SK-N-SH treated with all-trans-retinoic acid at 6 μM for 48 hours (cell line): Measurements from ENCODE around the gene ATL3.
A peak's percentile ranks its signal among the peaks of the same experiment; 100 is the strongest.

ENCODE experiments used
- ATAC-seq: fragments of 200-7000 bp; cut with Tn5 transposase; 3 replicates; pipeline ENCODE4 v1.9.1; 2020; ENCODE audit warnings: mild to moderate bottlenecking, moderate library complexity
- ARNTL ChIP-seq: fragments of 450-650 bp; formaldehyde crosslinking; IDR thresholded peaks from 2 replicates; pipeline ENCODE4 v1.5.0; 2020; ENCODE audit warnings: low read depth, mild to moderate bottlenecking, moderate library complexity, borderline replicate concordance
- BACH2 ChIP-seq: fragments of 250-450 bp; sonication (Bioruptor Pico); IDR thresholded peaks from 2 replicates; pipeline ENCODE4 v1.9.0; 2021; ENCODE audit warnings: mild to moderate bottlenecking, borderline replicate concordance
- ESRRG ChIP-seq: fragments of 250-450 bp; sonication (Bioruptor Pico); IDR thresholded peaks from 2 replicates; pipeline ENCODE4 v1.6.1; 2021; ENCODE audit warnings: mild to moderate bottlenecking
- GLIS3 ChIP-seq: fragments of 250-450 bp; sonication (Bioruptor Pico); IDR thresholded peaks from 2 replicates; pipeline ENCODE4 v1.5.0; 2020; ENCODE audit warnings: mild to moderate bottlenecking, moderate library complexity
- OSR1 ChIP-seq: fragments of 250-450 bp; sonication (Bioruptor Pico); IDR thresholded peaks from 2 replicates; pipeline ENCODE4 v1.8.0; 2022; ENCODE audit warnings: moderate library complexity, mild to moderate bottlenecking, inconsistent platforms
- PPARA ChIP-seq: fragments of 250-450 bp; sonication (Bioruptor Pico); IDR thresholded peaks from 2 replicates; pipeline ENCODE4 v1.5.0; 2020; ENCODE audit warnings: mild to moderate bottlenecking, borderline replicate concordance
- RARB ChIP-seq: fragments of 250-450 bp; sonication (Bioruptor Pico); IDR thresholded peaks from 2 replicates; pipeline ENCODE4 v1.8.0; 2021; ENCODE audit warnings: mild to moderate bottlenecking, moderate library complexity
- SNAI2 ChIP-seq: fragments of 250-450 bp; sonication (Bioruptor Pico); IDR thresholded peaks from 2 replicates; pipeline ENCODE4 v1.5.0; 2020; ENCODE audit warnings: mild to moderate bottlenecking, moderate library complexity
- TCF4 ChIP-seq: fragments of 250-450 bp; sonication (Bioruptor Pico); IDR thresholded peaks from 2 replicates; pipeline ENCODE4 v1.8.0; 2021; ENCODE audit warnings: mild to moderate bottlenecking, moderate library complexity, borderline replicate concordance
- TOX ChIP-seq: fragments of 250-450 bp; sonication (Bioruptor Pico); IDR thresholded peaks from 2 replicates; pipeline ENCODE4 v1.8.0; 2021; ENCODE audit warnings: mild to moderate bottlenecking, moderate library complexity, borderline replicate concordance
- ZC3H10 ChIP-seq: fragments of 250-450 bp; sonication (Bioruptor Pico); IDR thresholded peaks from 2 replicates; pipeline ENCODE4 v1.5.1; 2021; ENCODE audit warnings: mild to moderate bottlenecking, moderate library complexity
- ZFP30 ChIP-seq: fragments of 450-650 bp; formaldehyde crosslinking; IDR thresholded peaks from 2 replicates; pipeline ENCODE4 v1.5.0; 2022; ENCODE audit warnings: mild to moderate bottlenecking, moderate library complexity
- ZNF565 ChIP-seq: fragments of 450-650 bp; formaldehyde crosslinking; conservative IDR thresholded peaks from 2 replicates; pipeline ENCODE4 v1.5.0; 2020; ENCODE audit warnings: low read depth, mild to moderate bottlenecking, moderate library complexity
- ZNF70 ChIP-seq: fragments of 450-650 bp; formaldehyde crosslinking; IDR thresholded peaks from 2 replicates; pipeline ENCODE4 v1.5.0; 2020; ENCODE audit warnings: mild to moderate bottlenecking, moderate library complexity
- ZNF8 ChIP-seq: fragments of 450-650 bp; formaldehyde crosslinking; IDR thresholded peaks from 2 replicates; pipeline ENCODE4 v1.5.0; 2020; ENCODE audit warnings: mild to moderate bottlenecking, moderate library complexity
- TF ChIP-seq, protein P1 (sequence below): fragments of 250-450 bp; sonication (Bioruptor Pico); IDR thresholded peaks from 2 replicates; pipeline ENCODE4 v1.5.1; 2020; ENCODE audit warnings: low read depth, mild to moderate bottlenecking, moderate library complexity
- TF ChIP-seq, protein P2 (sequence below): fragments of 250-450 bp; sonication (Bioruptor Pico); IDR thresholded peaks from 2 replicates; pipeline ENCODE4 v1.8.0; 2020; ENCODE audit warnings: mild to moderate bottlenecking, moderate library complexity, borderline replicate concordance
- TF ChIP-seq, protein P3 (sequence below): fragments of 250-450 bp; sonication (Bioruptor Pico); IDR thresholded peaks from 2 replicates; pipeline ENCODE4 v1.8.0; 2021; ENCODE audit warnings: low read depth, mild to moderate bottlenecking, moderate library complexity, borderline replicate concordance
- TF ChIP-seq, protein P4 (sequence below): fragments of 250-450 bp; sonication (Bioruptor Pico); IDR thresholded peaks from 2 replicates; pipeline ENCODE4 v1.5.1; 2021; ENCODE audit warnings: mild to moderate bottlenecking, moderate library complexity

ATL3 gene

DNA sequence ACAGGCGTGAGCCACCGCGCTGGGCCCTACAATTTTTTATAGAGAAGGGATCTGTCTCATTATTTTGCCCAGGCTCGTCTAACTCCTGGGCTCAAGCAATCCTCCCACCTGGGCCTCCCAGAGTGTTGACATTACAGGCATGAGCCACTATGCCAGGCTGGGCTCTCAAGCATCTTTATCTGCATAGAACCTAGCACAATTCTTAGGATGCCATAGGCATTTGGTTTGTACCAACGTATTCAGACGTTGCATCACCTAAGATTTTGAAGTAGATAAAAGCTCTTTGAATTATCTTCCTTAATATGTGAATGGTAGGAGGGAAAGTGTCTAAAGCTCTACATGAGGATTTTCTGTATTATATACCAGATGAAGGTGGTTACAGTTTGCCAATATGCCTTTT, 40.7 kb upstream of the ATL3 start:
- ATAC-seq = no peak
- TF ChIP-seq OSR1 (CRISPR knock-in tag) (no peak), ESRRG (no peak), RARB (CRISPR knock-in tag) (no peak), BACH2 (CRISPR knock-in tag) (no peak), GLIS3 (CRISPR knock-in tag) (no peak), ZNF70 (CRISPR knock-in tag) (no peak), TCF4 (CRISPR knock-in tag) (no peak), SNAI2 (no peak), PPARA (CRISPR knock-in tag) (no peak)
- TF ChIP-seq, protein P1, sequence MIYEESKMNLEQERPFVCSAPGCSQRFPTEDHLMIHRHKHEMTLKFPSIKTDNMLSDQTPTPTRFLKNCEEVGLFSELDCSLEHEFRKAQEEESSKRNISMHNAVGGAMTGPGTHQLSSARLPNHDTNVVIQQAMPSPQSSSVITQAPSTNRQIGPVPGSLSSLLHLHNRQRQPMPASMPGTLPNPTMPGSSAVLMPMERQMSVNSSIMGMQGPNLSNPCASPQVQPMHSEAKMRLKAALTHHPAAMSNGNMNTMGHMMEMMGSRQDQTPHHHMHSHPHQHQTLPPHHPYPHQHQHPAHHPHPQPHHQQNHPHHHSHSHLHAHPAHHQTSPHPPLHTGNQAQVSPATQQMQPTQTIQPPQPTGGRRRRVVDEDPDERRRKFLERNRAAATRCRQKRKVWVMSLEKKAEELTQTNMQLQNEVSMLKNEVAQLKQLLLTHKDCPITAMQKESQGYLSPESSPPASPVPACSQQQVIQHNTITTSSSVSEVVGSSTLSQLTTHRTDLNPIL (CRISPR knock-in tag) = no peak
- TF ChIP-seq, protein P2, sequence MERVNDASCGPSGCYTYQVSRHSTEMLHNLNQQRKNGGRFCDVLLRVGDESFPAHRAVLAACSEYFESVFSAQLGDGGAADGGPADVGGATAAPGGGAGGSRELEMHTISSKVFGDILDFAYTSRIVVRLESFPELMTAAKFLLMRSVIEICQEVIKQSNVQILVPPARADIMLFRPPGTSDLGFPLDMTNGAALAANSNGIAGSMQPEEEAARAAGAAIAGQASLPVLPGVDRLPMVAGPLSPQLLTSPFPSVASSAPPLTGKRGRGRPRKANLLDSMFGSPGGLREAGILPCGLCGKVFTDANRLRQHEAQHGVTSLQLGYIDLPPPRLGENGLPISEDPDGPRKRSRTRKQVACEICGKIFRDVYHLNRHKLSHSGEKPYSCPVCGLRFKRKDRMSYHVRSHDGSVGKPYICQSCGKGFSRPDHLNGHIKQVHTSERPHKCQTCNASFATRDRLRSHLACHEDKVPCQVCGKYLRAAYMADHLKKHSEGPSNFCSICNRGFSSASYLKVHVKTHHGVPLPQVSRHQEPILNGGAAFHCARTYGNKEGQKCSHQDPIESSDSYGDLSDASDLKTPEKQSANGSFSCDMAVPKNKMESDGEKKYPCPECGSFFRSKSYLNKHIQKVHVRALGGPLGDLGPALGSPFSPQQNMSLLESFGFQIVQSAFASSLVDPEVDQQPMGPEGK (CRISPR knock-in tag) = no peak
- TF ChIP-seq, all 23 proteins: peak for 0

DNA sequence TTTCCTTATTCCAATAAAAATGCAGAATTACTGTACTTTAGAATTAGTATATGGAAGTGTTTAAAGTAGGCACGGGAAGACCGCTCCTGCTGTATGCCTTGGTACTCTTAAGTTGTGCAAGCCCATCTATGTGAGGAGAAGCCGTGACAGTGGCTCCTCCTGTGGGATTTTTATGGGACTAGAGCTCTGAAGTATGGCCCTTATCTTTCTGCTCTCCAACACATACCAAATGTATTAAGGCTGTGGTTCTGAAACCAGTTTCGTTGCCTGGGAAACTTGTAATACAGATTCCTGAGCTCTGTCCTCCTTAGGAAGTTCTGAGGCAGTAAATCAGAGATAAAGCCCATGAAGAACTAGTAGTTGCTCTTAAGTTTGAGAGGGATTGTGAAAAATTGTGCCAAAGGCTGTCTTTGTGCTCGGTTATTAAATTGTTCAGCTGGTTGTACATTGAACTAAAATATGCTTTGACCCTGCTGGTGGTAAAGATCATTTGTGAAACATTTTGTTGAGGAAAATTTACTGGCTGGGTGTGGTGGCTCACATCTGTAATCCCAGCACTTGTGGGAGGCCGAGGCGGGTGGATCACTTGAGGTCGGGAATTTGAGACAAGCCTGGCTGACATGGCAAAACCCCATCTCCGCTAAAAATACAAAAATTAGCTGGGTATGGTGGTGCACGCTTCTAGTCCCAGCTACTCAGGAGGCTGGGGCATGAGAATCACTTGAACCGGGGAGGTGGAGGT, 39.5 kb upstream of the ATL3 start:
- peak; percentile 59 for ATAC-seq
- TF ChIP-seq GLIS3 (CRISPR knock-in tag) = no peak

DNA sequence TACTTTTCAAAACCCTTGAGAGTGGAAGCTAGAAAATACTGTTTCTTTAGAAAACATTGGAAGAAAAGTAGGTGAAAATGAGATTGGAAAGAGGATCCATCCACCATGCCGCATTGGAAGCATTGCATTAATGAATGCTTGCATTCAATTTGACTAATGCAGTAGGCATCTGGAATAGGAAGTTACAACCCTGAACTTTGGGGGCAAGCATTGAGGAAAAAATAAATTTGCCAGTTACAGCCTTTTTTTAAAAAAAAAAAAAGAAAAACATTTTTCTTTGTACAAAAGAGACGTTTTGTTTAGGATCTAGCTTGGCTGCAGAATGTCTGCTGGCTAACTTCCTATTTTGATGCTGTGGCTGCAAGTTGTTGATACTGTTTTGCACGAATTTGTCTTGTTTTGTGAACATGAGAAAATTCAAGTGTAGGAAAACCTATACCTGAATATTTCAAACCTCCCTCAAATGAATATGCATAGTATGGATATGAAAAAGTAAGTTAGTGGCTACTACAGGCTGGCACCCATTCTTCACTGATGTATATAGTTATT, 38.2 kb upstream of the ATL3 start:
- TF ChIP-seq, protein P2 (CRISPR knock-in tag) = no peak
- no peak for TF ChIP-seq ZC3H10 (CRISPR knock-in tag)
- TF ChIP-seq SNAI2 = no peak
- TF ChIP-seq, protein P3, sequence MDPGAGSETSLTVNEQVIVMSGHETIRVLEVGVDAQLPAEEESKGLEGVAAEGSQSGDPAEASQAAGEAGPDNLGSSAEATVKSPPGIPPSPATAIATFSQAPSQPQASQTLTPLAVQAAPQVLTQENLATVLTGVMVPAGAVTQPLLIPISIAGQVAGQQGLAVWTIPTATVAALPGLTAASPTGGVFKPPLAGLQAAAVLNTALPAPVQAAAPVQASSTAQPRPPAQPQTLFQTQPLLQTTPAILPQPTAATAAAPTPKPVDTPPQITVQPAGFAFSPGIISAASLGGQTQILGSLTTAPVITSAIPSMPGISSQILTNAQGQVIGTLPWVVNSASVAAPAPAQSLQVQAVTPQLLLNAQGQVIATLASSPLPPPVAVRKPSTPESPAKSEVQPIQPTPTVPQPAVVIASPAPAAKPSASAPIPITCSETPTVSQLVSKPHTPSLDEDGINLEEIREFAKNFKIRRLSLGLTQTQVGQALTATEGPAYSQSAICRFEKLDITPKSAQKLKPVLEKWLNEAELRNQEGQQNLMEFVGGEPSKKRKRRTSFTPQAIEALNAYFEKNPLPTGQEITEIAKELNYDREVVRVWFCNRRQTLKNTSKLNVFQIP = no peak
- TF ChIP-seq RARB (CRISPR knock-in tag) = no peak
- no peak for TF ChIP-seq ESRRG
- no peak for TF ChIP-seq ZNF565 (CRISPR knock-in tag)
- TF ChIP-seq TOX (CRISPR knock-in tag) = no peak
- no peak for TF ChIP-seq ZNF8
- TF ChIP-seq, protein P4, sequence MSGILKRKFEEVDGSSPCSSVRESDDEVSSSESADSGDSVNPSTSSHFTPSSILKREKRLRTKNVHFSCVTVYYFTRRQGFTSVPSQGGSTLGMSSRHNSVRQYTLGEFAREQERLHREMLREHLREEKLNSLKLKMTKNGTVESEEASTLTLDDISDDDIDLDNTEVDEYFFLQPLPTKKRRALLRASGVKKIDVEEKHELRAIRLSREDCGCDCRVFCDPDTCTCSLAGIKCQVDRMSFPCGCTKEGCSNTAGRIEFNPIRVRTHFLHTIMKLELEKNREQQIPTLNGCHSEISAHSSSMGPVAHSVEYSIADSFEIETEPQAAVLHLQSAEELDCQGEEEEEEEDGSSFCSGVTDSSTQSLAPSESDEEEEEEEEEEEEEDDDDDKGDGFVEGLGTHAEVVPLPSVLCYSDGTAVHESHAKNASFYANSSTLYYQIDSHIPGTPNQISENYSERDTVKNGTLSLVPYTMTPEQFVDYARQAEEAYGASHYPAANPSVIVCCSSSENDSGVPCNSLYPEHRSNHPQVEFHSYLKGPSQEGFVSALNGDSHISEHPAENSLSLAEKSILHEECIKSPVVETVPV (CRISPR knock-in tag) = no peak
- no peak for TF ChIP-seq GLIS3 (CRISPR knock-in tag)
- no peak for TF ChIP-seq ZFP30 (CRISPR knock-in tag)
- TF ChIP-seq, all 23 proteins: peak for 0
- ATAC-seq = no peak

DNA sequence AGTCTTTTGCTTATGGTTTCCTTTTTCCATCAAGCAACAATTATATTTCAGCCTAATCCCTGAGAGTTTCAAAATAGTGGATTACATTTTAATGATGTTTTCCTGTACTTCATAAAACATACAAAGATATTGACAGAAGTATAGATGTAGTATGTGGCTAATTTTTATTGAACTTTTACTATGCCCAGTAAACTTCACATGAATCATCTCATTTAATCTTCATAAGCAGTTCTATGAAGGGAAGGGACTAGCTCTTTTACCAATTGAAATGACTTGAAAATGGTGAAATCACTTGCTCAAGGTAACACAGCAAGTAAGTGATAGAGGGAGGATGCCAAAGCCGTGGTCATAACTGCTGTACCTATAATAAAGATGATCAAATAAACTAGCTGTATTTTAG, 37.6 kb upstream of the ATL3 start:
- ATAC-seq = no peak
- TF ChIP-seq ESRRG (no peak), ARNTL (CRISPR knock-in tag) (no peak), BACH2 (CRISPR knock-in tag) (no peak), ZC3H10 (CRISPR knock-in tag) (no peak)
